ENCODE data around the gene ENGASE. TPM values are rescaled to one million over a fixed set of nuclear protein-coding genes. Genes with fewer than 3 reads are reported as not detected.

The ENGASE gene
- total and polyA plus RNA-seq, 5 experiments from 2014 or later = 1.6 to 165 (median 6.2) TPM

GRCh38 chr17:79048826-79049755 lies 25.5 kb upstream of the ENGASE start:
- peaks cover 0 to 3% (median 1%) of the 10 kb centered on the region in 3 donors for H3K36me3 Mint-ChIP-seq
- ATAC-seq (no peak), DNase-seq (no peak)
- peaks cover 1 to 13% (median 4%) of the 10 kb centered on the region in 4 donors for H3K4me1 Mint-ChIP-seq
- H3K27ac Mint-ChIP-seq = no peak overlapping the region
- peaks cover under 1 to 12% (median 8%) of the 10 kb centered on the region in 9 donors for H3K9me3 Mint-ChIP-seq
- H3K27me3 Mint-ChIP-seq = peaks cover 9 to 19% (median 14%) of the 10 kb centered on the region in 5 donors
- H3K4me3 Mint-ChIP-seq = no peak overlapping the region
- POLR2A ChIA-PET = no interaction called here

GRCh38 chr17:79049821-79050220 lies 24.8 kb upstream of the ENGASE start:
- POLR2A ChIA-PET = no interaction called here
- ATAC-seq (no peak), DNase-seq (no peak)
- Mint-ChIP-seq H3K4me1 (peaks cover 1 to 13% (median 4%) of the 10 kb centered on the region in 4 donors), H3K4me3 (peak overlapping the region in 1 of 10 donors; percentile 48), H3K9me3 (peaks cover 4 to 19% (median 11%) of the 10 kb centered on the region in 9 donors), H3K27ac (no peak overlapping the region), H3K27me3 (peaks cover 7 to 18% (median 13%) of the 10 kb centered on the region in 5 donors), H3K36me3 (peaks cover 0 to 9% (median 5%) of the 10 kb centered on the region in 3 donors)

GRCh38 chr17:79050551-79050950 lies 24.1 kb upstream of the ENGASE start:
- H3K4me1 Mint-ChIP-seq = peaks cover 1 to 5% (median 3%) of the 10 kb centered on the region in 4 donors
- H3K27ac Mint-ChIP-seq = no peak overlapping the region
- H3K27me3 Mint-ChIP-seq = peaks cover 3 to 15% (median 6%) of the 10 kb centered on the region in 5 donors
- ATAC-seq = no peak
- no peak for DNase-seq
- H3K36me3 Mint-ChIP-seq = peaks cover 0 to 9% (median 5%) of the 10 kb centered on the region in 3 donors
- peaks cover 4 to 21% (median 11%) of the 10 kb centered on the region in 9 donors for H3K9me3 Mint-ChIP-seq
- POLR2A ChIA-PET = no interaction called here
- no peak overlapping the region for H3K4me3 Mint-ChIP-seq

GRCh38 chr17:79051306-79051705 lies 23.3 kb upstream of the ENGASE start:
- H3K4me3 Mint-ChIP-seq = no peak overlapping the region
- H3K4me1 Mint-ChIP-seq = no peaks in the 10 kb centered on the region
- H3K9me3 Mint-ChIP-seq = peaks cover 4 to 21% (median 12%) of the 10 kb centered on the region in 9 donors
- no peak overlapping the region for H3K27ac Mint-ChIP-seq
- DNase-seq (no peak), ATAC-seq (no peak)
- POLR2A ChIA-PET = no interaction called here
- H3K27me3 Mint-ChIP-seq = peaks cover 0 to 11% (median 3%) of the 10 kb centered on the region in 5 donors
- H3K36me3 Mint-ChIP-seq = peaks cover 0 to 9% (median 5%) of the 10 kb centered on the region in 3 donors

- Mint-ChIP-seq H3K27me3 (peaks cover 0 to 13% (median 3%) of the 10 kb centered on the region in 5 donors), H3K9me3 (peaks cover 4 to 21% (median 14%) of the 10 kb centered on the region in 9 donors), H3K27ac (no peak overlapping the region), H3K36me3 (peaks cover 0 to 9% (median 5%) of the 10 kb centered on the region in 3 donors), H3K4me1 (no peaks in the 10 kb centered on the region), H3K4me3 (no peak overlapping the region)
- no peak for ATAC-seq
- POLR2A ChIA-PET = no interaction called here
- DNase-seq = no peak
Measured at GRCh38 chr17:79052131-79052530, 22.5 kb upstream of the ENGASE start.

- H3K4me3 Mint-ChIP-seq = no peak overlapping the region
Measured at GRCh38 chr17:79053251-79053925, 21.2 kb upstream of the ENGASE start.

GRCh38 chr17:79054200-79054960 lies 20.2 kb upstream of the ENGASE start:
- H3K4me3 Mint-ChIP-seq = no peak overlapping the region
- POLR2A ChIA-PET = no interaction called here
- peaks cover 0 to 10% (median 5%) of the 10 kb centered on the region in 4 donors for H3K4me1 Mint-ChIP-seq
- H3K27me3 Mint-ChIP-seq = peaks cover 0 to 15% (median 5%) of the 10 kb centered on the region in 5 donors
- peaks cover 6 to 21% (median 15%) of the 10 kb centered on the region in 9 donors for H3K9me3 Mint-ChIP-seq
- DNase-seq = no peak
- H3K27ac Mint-ChIP-seq = peak overlapping the region in 1 of 10 donors; percentile 50
- peaks cover 0 to 9% (median 5%) of the 10 kb centered on the region in 3 donors for H3K36me3 Mint-ChIP-seq
- ATAC-seq = no peak

More at GRCh38 chr17:79053251-79053925, 21.2 kb upstream of the ENGASE start:
- Mint-ChIP-seq H3K27me3 (peaks cover 0 to 15% (median 5%) of the 10 kb centered on the region in 5 donors), H3K4me1 (peaks cover 0 to 6% (median 2%) of the 10 kb centered on the region in 4 donors), H3K9me3 (peaks cover 6 to 21% (median 15%) of the 10 kb centered on the region in 9 donors), H3K36me3 (peaks cover 0 to 9% (median 5%) of the 10 kb centered on the region in 3 donors), H3K27ac (no peak overlapping the region)
- no peak for ATAC-seq
- no peak for DNase-seq
- POLR2A ChIA-PET = no interaction called here

- Mint-ChIP-seq H3K9me3 (peaks cover 6 to 21% (median 15%) of the 10 kb centered on the region in 9 donors), H3K4me1 (peaks cover 0 to 10% (median 5%) of the 10 kb centered on the region in 4 donors), H3K4me3 (no peak overlapping the region), H3K27me3 (peaks cover 0 to 16% (median 5%) of the 10 kb centered on the region in 5 donors), H3K36me3 (peaks cover 0 to 9% (median 5%) of the 10 kb centered on the region in 3 donors), H3K27ac (no peak overlapping the region)
- DNase-seq = no peak
- ATAC-seq = no peak
- POLR2A ChIA-PET = no interaction called here
Measured at GRCh38 chr17:79055197-79055596, 19.4 kb upstream of the ENGASE start.

- Mint-ChIP-seq H3K9me3 (peaks cover 6 to 21% (median 15%) of the 10 kb centered on the region in 9 donors), H3K4me1 (peaks cover 0 to 10% (median 5%) of the 10 kb centered on the region in 4 donors), H3K27ac (no peak overlapping the region), H3K4me3 (no peak overlapping the region), H3K36me3 (peaks cover 0 to 9% (median 5%) of the 10 kb centered on the region in 3 donors), H3K27me3 (peaks cover 0 to 13% (median 2%) of the 10 kb centered on the region in 5 donors)
- DNase-seq = no peak
- no peak for ATAC-seq
- POLR2A ChIA-PET = no interaction called here
Measured at GRCh38 chr17:79057737-79058385, 16.8 kb upstream of the ENGASE start.

GRCh38 chr17:79062691-79063090 lies 11.9 kb upstream of the ENGASE start:
- Mint-ChIP-seq H3K27ac (no peak overlapping the region), H3K4me1 (peaks cover 2 to 15% (median 8%) of the 10 kb centered on the region in 4 donors), H3K36me3 (no peaks in the 10 kb centered on the region), H3K4me3 (no peak overlapping the region), H3K27me3 (peaks cover 0 to 5% (median 4%) of the 10 kb centered on the region in 5 donors), H3K9me3 (peaks cover 0 to 4% (median 0%) of the 10 kb centered on the region in 9 donors)
- POLR2A ChIA-PET = no interaction called here
- no peak for ATAC-seq
- no peak for DNase-seq

GRCh38 chr17:79064026-79064425 lies 10.6 kb upstream of the ENGASE start:
- Mint-ChIP-seq H3K4me1 (peaks cover 2 to 6% (median 4%) of the 10 kb centered on the region in 4 donors), H3K27ac (no peak overlapping the region), H3K9me3 (no peaks in the 10 kb centered on the region)

More at GRCh38 chr17:79064026-79064425, 10.6 kb upstream of the ENGASE start:
- POLR2A ChIA-PET = no interaction called here
- peaks cover 0 to 4% (median 0%) of the 10 kb centered on the region in 5 donors for H3K27me3 Mint-ChIP-seq
- no peak overlapping the region for H3K4me3 Mint-ChIP-seq
- ATAC-seq (no peak), DNase-seq (no peak)
- H3K36me3 Mint-ChIP-seq = no peaks in the 10 kb centered on the region

All from naive thymus-derived CD8-positive, alpha-beta T cell (primary cell).